K562 treated with DMSO at 1 percent for 24 hours (cell line): ENCODE data around the gene PDHA1. TPM values are rescaled to one million over a fixed set of nuclear protein-coding genes. Genes with fewer than 3 reads are reported as not detected.

Experiments used
- total RNA-seq: library from RNA; unstranded; fragments of 300-600 nt; gene quantifications from 2 replicates; pipeline ENCODE4 v1.2.3, GENCODE V29; 2022; ENCODE audit warnings: low read depth; ENCODE audit not compliant: insufficient read depth

Gene PDHA1
- 62.8 and 66.8 TPM in 2 replicates for total RNA-seq

DNA sequence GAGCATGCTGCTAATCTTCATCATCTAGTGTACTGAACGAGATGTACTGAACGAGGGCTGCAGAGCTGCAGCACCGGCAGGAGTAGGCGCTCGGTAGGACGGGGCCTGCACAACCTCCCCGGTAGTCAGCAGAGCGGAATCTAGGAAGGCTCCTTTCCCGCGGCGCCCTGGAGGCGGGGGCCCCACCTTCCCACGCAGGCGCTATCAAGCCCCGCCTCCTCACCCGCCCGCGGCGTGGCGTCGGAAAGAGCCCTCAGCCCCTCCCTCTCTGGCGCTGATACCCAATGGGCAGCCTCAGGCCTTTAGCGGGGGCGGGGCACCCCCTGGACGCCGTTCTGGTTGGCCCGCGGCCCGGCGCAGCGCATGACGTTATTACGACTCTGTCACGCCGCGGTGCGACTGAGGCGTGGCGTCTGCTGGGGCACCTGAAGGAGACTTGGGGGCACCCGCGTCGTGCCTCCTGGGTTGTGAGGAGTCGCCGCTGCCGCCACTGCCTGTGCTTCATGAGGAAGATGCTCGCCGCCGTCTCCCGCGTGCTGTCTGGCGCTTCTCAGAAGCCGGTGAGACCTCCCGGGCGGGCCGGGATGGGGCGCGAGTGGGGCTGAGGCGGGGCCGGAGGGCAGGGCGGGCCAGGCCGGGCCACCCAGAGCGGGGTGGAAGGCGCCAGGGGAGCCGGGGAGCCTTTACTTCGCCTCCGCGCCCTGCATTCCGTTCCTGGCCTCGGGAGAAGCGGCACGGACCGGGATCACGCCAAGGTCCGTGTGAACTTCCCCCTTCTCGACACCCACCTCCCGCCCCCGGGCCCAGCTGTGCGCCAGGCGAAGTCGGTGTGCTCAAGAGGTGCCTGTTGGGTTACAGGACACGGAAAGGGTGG is at the start of gene PDHA1:
TSS of gene PDHA1 (plus strand) at position 393 of the 874 bp plus-strand sequence. CDS start at position 504, 111 bp downstream.

Other genes with a start within 250 kb of the PDHA1 start
- gene ADGRG2, start 221.5 kb upstream of the PDHA1 start, total RNA-seq = not detected in 2 replicates
- 0.51 and 0.95 TPM in 2 replicates for gene MAP3K15, start 171.6 kb downstream of the PDHA1 start, total RNA-seq